Testis (tissue), 3 donors: ENCODE results near the gene ATF7. TPM values are rescaled to one million over a fixed set of nuclear protein-coding genes. Genes with fewer than 3 reads are reported as not detected.

Experiments
- DNase-seq: peaks from one replicate; pipeline ENCODE4 v3.0.0-alpha.2; 2019
- H3K27ac ChIP-seq, 2 donors: fragments of 200-600 bp; sonication (generic); one replicate each; pipeline ENCODE4 v1.5.1; 2019
- H3K27me3 ChIP-seq: fragments of 200-600 bp; sonication (generic); one replicate; pipeline ENCODE4 v1.5.1; 2019
- H3K36me3 ChIP-seq: fragments of 200-600 bp; sonication (generic); one replicate; pipeline ENCODE4 v1.5.1; 2017; ENCODE audit warnings: low read depth; ENCODE audit errors: missing control alignments
- H3K4me1 ChIP-seq: fragments of 200-600 bp; sonication (generic); one replicate; pipeline ENCODE4 v1.5.1; 2019
- H3K4me3 ChIP-seq, 2 donors: fragments of 200-600 bp; sonication (generic); one replicate each; pipeline ENCODE4 v1.5.1; 2017 to 2019
- H3K9me3 ChIP-seq: fragments of 200-600 bp; sonication (generic); one replicate; pipeline ENCODE4 v1.5.1; 2017
- CTCF ChIP-seq, 3 experiments: fragments of 450-650 bp in 2 of 3; fragments of 200-600 bp in 1 of 3; sonication (generic) in 1 of 3; IDR thresholded peaks; one replicate each; pipeline ENCODE4 v1.5.1; 2016 to 2019; ENCODE audit warnings: antibody characterized with exemption in 3 of 3, mild to moderate bottlenecking in 2 of 3, moderate library complexity in 1 of 3
- POLR2A ChIP-seq: fragments of 450-650 bp; IDR thresholded peaks from one replicate; pipeline ENCODE4 v1.6.1; 2017; ENCODE audit warnings: antibody characterized with exemption, mild to moderate bottlenecking, moderate library complexity
- WGBS, 2 donors: methylation state at CpG; one replicate each; pipeline ENCODE4 v1.1.5; 2018; 5-methylcytosine and 5-hydroxymethylcytosine counted together
- intact Hi-C: fragments of 100-400 bp; cut with DNase I; formaldehyde crosslinking; loops from one replicate; pipeline ENCODE4 v1.15.1; 2023; ENCODE audit warnings: low total_unique reads
- polyA plus RNA-seq: library from polyadenylated mRNA; stranded (reverse); fragments of 350-450 nt; fragmentation: Illumina TruSeq; extraction: RNeasy Lipid Tissue Mini Kit (QIAGEN cat#74804); gene quantifications from one replicate; pipeline ENCODE4 v1.2.3, GENCODE V29; 2014; ENCODE audit warnings: low read depth, low replicate concordance; ENCODE audit not compliant: insufficient read depth
- total RNA-seq, 2 donors: library from RNA; depleted of rRNA; stranded (reverse); fragments of >200 nt; gene quantifications; one replicate each; pipeline ENCODE4 v1.2.3, GENCODE V29; 2016

ATF7 gene
- total and polyA plus RNA-seq, 3 donors from 2014 or later = 31.6 to 59.8 (median 55.1) TPM

DNA sequence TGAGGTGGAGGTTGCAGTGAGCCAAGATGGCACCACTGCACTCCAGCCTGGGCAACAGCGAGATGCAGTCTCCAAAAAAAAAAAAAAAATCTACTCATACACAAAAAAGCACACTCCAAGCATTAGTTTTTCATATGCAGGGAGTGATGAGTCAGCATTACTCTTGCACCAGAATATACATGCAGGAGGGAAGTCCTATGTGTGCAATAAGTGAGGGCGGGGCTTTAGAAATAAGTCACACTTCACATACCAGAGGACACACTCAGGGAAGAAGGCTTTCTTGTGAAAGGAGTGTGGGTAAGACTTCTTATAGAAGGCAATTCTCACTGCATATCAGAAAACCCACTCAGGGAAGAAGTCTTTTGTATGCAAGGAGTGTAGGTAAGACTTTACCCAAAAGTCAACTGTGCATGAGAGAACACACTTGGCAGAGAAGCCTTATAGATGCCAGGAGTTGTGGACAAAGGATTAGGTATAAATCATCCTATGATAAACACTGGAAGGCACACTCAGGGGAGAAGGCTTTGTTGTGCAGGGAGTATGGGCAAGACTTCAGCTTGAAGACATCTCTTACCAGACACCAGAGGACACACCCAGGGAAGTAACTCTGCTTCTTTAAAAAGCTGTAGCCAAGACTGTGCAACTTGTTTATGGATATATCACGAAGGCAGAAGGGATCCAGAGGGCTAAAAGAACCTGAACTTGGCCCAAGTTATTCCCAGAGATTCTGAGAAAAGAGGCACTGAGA is 50.5 kb downstream of the ATF7 start:
- intact Hi-C loops = no loop called here
- H3K27me3 ChIP-seq = no peaks in the 10 kb centered on the region
- DNase-seq = no peak
- H3K4me3 ChIP-seq = no peak overlapping the region
- H3K36me3 ChIP-seq = no peaks in the 10 kb centered on the region
- no peak overlapping the region for H3K27ac ChIP-seq
- TF ChIP-seq CTCF (IDR thresholded peaks at IDR 0.05) (no peak), POLR2A (no peak)
- H3K4me1 ChIP-seq = peaks cover 7% of the 10 kb centered on the region
- WGBS, 2 donors = 70 to 72% methylated on average over 3 of the region's 3 CpGs
- no peaks in the 10 kb centered on the region for H3K9me3 ChIP-seq

DNA sequence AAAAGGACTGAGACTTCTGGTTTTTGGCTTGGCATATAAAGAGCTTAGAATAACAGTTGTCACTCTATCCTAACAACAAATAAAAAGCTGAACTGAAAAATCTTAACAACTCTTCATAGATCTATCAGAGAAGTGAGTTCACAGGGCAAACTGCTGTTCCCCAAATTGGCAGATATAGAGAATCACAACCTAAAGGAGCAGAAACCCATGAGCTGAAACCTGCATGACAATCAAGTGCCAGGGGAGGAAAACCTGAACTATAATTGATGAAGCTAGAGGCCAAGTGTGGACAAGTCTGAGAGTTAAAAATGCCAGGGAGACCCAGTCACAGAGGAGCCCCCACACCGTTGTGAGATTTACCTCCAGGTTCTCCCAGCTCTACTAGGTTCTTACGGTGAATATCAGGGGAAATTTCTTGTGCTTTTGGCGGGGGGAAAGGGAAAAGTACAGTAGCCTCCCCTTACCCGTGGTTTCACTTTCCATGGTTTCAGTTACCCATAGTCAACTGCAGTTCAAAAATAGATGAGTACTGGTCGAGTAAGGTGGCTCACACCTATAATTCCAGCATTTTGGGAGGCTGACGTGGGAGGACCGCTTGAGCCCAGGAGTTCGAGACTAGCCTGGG is 53.9 kb downstream of the ATF7 start:
- Histone ChIP-seq H3K4me3 (no peak overlapping the region), H3K4me1 (peaks cover 25% of the 10 kb centered on the region), H3K36me3 (no peaks in the 10 kb centered on the region), H3K27ac (no peak overlapping the region), H3K9me3 (no peaks in the 10 kb centered on the region), H3K27me3 (no peaks in the 10 kb centered on the region)
- DNase-seq = no peak
- TF ChIP-seq CTCF (IDR thresholded peaks at IDR 0.05) (no peak), POLR2A (no peak)
- intact Hi-C loops = no loop called here
- 91 to 92% methylated on average over 8 of the region's 8 CpGs for WGBS, 2 donors

- Histone ChIP-seq H3K4me3 (no peak overlapping the region), H3K27ac (no peak overlapping the region), H3K27me3 (no peaks in the 10 kb centered on the region), H3K9me3 (no peaks in the 10 kb centered on the region), H3K4me1 (peaks cover 32% of the 10 kb centered on the region), H3K36me3 (no peaks in the 10 kb centered on the region)
- 85 to 92% methylated on average over 2 of the region's 2 CpGs for WGBS, 2 donors
- DNase-seq = no peak
- intact Hi-C loops = no loop called here
- TF ChIP-seq POLR2A (no peak), CTCF (IDR thresholded peaks at IDR 0.05) (no peak)
Measured at GRCh38 chr12:53571295-53571694, 54.9 kb downstream of the ATF7 start.

GRCh38 chr12:53568809-53569557 is 57.2 kb downstream of the ATF7 start:
- Histone ChIP-seq H3K27ac (peak overlapping the region; percentile 21 to 47), H3K4me1 (peaks cover 31% of the 10 kb centered on the region), H3K36me3 (no peaks in the 10 kb centered on the region), H3K4me3 (no peak overlapping the region), H3K9me3 (no peaks in the 10 kb centered on the region), H3K27me3 (no peaks in the 10 kb centered on the region)
- no peak for TF ChIP-seq POLR2A
- no peak for TF ChIP-seq CTCF (IDR thresholded peaks at IDR 0.05)
- DNase-seq = no peak
- WGBS, 2 donors = 48 to 56% methylated on average over 2 of the region's 2 CpGs
- intact Hi-C loops = no loop called here
